Measurements from ENCODE around the gene RNASE11. TPM values are rescaled to one million over a fixed set of nuclear protein-coding genes. Genes with fewer than 3 reads are reported as not detected.

Gene RNASE11
- total RNA-seq, 4 donors from 2014 or later: not detected

Other genes starting within 250 kb of the RNASE11 start
- 10 to 100 TPM in 3 of 4 donors, 1 to 10 TPM in 1; 7.9 to 20.4 (median 13.0) TPM for gene PARP2, start 244.4 kb downstream of the RNASE11 start, total RNA-seq
- 10 to 100 TPM; 19.5 to 30.5 (median 23.6) TPM for gene TEP1, start 174.5 kb downstream of the RNASE11 start, total RNA-seq
- gene KLHL33, start 151.8 kb downstream of the RNASE11 start, total RNA-seq: 1 to 10 TPM in 1 of 4 donors, under 1 TPM in 2, not detected in 1; 0.12 to 1.2 (median 0.36) TPM
- 10 to 100 TPM; 13.8 to 54.5 (median 35.8) TPM for gene OSGEP, start 133.2 kb downstream of the RNASE11 start, total RNA-seq
- gene APEX1, start 132.8 kb downstream of the RNASE11 start, total RNA-seq: 100 to 1,000 TPM; 107 to 217 (median 119) TPM
- 10 to 100 TPM; 26.0 to 34.6 (median 27.6) TPM for gene PIP4P1, start 126.6 kb downstream of the RNASE11 start, total RNA-seq
- 10 to 100 TPM; 23.0 to 48.8 (median 36.2) TPM for gene PNP, start 118.6 kb downstream of the RNASE11 start, total RNA-seq
- not detected for gene RNASE10, start 82.5 kb downstream of the RNASE11 start, total RNA-seq
- not detected for gene RNASE9, start 27.0 kb downstream of the RNASE11 start, total RNA-seq
- gene RNASE12, start 3.4 kb upstream of the RNASE11 start, total RNA-seq: not detected
- not detected for gene OR6S1, start 53.7 kb upstream of the RNASE11 start, total RNA-seq
- 100 to 1,000 TPM in 2 of 4 donors, 10 to 100 TPM in 2; 67.3 to 102 (median 90.6) TPM for gene RNASE4, start 96.6 kb upstream of the RNASE11 start, total RNA-seq
- gene ANG, start 100.8 kb upstream of the RNASE11 start, total RNA-seq: 10 to 100 TPM; 19.8 to 45.5 (median 32.1) TPM
- not detected for gene EDDM3A, start 157.9 kb upstream of the RNASE11 start, total RNA-seq
- not detected for gene EDDM3B, start 180.4 kb upstream of the RNASE11 start, total RNA-seq
- 10 to 100 TPM in 1 of 4 donors, 1 to 10 TPM in 3; 1.7 to 15.4 (median 6.6) TPM for gene RNASE6, start 193.3 kb upstream of the RNASE11 start, total RNA-seq
- 100 to 1,000 TPM in 1 of 4 donors, 10 to 100 TPM in 3; 42.6 to 129 (median 87.7) TPM for gene RNASE1, start 214.8 kb upstream of the RNASE11 start, total RNA-seq